ENCODE data around the gene LNPEP.

LNPEP gene

GRCh38 chr5:97019435-97020117 lies 83.7 kb downstream of the LNPEP start:
- TF ChIP-seq ISL1 (CRISPR knock-in tag; IDR thresholded peaks at IDR 0.05) (peak; percentile 44), TCF4 (CRISPR knock-in tag; IDR thresholded peaks at IDR 0.05; ENCODE audit: borderline replicate concordance) (no peak)

GRCh38 chr5:97021416-97021815 lies 85.5 kb downstream of the LNPEP start:
- TF ChIP-seq ZNF8 (CRISPR knock-in tag; IDR thresholded peaks at IDR 0.05) (no peak), CREB5 (CRISPR knock-in tag; IDR thresholded peaks at IDR 0.05; ENCODE audit: low read depth) (no peak), GLIS3 (CRISPR knock-in tag; IDR thresholded peaks at IDR 0.05) (no peak), SNAI2 (CRISPR knock-in tag; IDR thresholded peaks at IDR 0.05) (no peak), CSDC2 (CRISPR knock-in tag; IDR thresholded peaks at IDR 0.05) (no peak), ZFP3 (CRISPR knock-in tag; IDR thresholded peaks at IDR 0.05) (no peak), PPARA (CRISPR knock-in tag; IDR thresholded peaks at IDR 0.05; ENCODE audit: borderline replicate concordance) (no peak), ZNF565 (CRISPR knock-in tag; conservative IDR thresholded peaks at IDR 0.05; ENCODE audit: low read depth) (no peak), ZFP30 (CRISPR knock-in tag; IDR thresholded peaks at IDR 0.05) (no peak), TCF4 (CRISPR knock-in tag; IDR thresholded peaks at IDR 0.05; ENCODE audit: borderline replicate concordance) (no peak), CSRNP3 (CRISPR knock-in tag; IDR thresholded peaks at IDR 0.05) (no peak), ZNF70 (CRISPR knock-in tag; IDR thresholded peaks at IDR 0.05) (no peak), ESRRG (CRISPR knock-in tag; IDR thresholded peaks at IDR 0.05) (no peak)

More at GRCh38 chr5:97019435-97020117, 83.7 kb downstream of the LNPEP start:
- peak; percentile 56 for ATAC-seq

GRCh38 chr5:97022898-97023297 lies 87.0 kb downstream of the LNPEP start:
- no peak for ATAC-seq
- no peak for TF ChIP-seq TCF4 (CRISPR knock-in tag; IDR thresholded peaks at IDR 0.05; ENCODE audit: borderline replicate concordance)
- no peak for TF ChIP-seq ZNF8 (CRISPR knock-in tag; IDR thresholded peaks at IDR 0.05)
- TF ChIP-seq PATZ1 (CRISPR knock-in tag; IDR thresholded peaks at IDR 0.05; ENCODE audit: borderline replicate concordance), result no peak
- TF ChIP-seq CSRNP3 (CRISPR knock-in tag; IDR thresholded peaks at IDR 0.05), result no peak
- TF ChIP-seq BACH2 (CRISPR knock-in tag; IDR thresholded peaks at IDR 0.05; ENCODE audit: borderline replicate concordance), result no peak
- TF ChIP-seq TSHZ2 (CRISPR knock-in tag; IDR thresholded peaks at IDR 0.05), result no peak
- no peak for TF ChIP-seq CSDC2 (CRISPR knock-in tag; IDR thresholded peaks at IDR 0.05)
- no peak for TF ChIP-seq TOX (CRISPR knock-in tag; IDR thresholded peaks at IDR 0.05; ENCODE audit: borderline replicate concordance)
- TF ChIP-seq ISL1 (CRISPR knock-in tag; IDR thresholded peaks at IDR 0.05), result no peak
- no peak for TF ChIP-seq OSR1 (CRISPR knock-in tag; IDR thresholded peaks at IDR 0.05)
- no peak for TF ChIP-seq ZC3H10 (CRISPR knock-in tag; IDR thresholded peaks at IDR 0.05)
- no peak for TF ChIP-seq ZNF70 (CRISPR knock-in tag; IDR thresholded peaks at IDR 0.05)
- no peak for TF ChIP-seq GLIS3 (CRISPR knock-in tag; IDR thresholded peaks at IDR 0.05)
- TF ChIP-seq RARB (CRISPR knock-in tag; IDR thresholded peaks at IDR 0.05), result no peak
- TF ChIP-seq ZFP30 (CRISPR knock-in tag; IDR thresholded peaks at IDR 0.05), result no peak
- TF ChIP-seq PPARA (CRISPR knock-in tag; IDR thresholded peaks at IDR 0.05; ENCODE audit: borderline replicate concordance), result no peak
- TF ChIP-seq ARNTL (CRISPR knock-in tag; IDR thresholded peaks at IDR 0.05; ENCODE audit: borderline replicate concordance, low read depth), result no peak
- TF ChIP-seq CREB5 (CRISPR knock-in tag; IDR thresholded peaks at IDR 0.05; ENCODE audit: low read depth), result no peak
- TF ChIP-seq ESRRG (CRISPR knock-in tag; IDR thresholded peaks at IDR 0.05), result no peak
- TF ChIP-seq POU6F1 (CRISPR knock-in tag; IDR thresholded peaks at IDR 0.05; ENCODE audit: borderline replicate concordance, low read depth), result no peak

More at GRCh38 chr5:97021416-97021815, 85.5 kb downstream of the LNPEP start:
- no peak for ATAC-seq
